CD8-positive, alpha-beta memory T cell (primary cell): ENCODE data around the gene SPINT1. TPM values are rescaled to one million over a fixed set of nuclear protein-coding genes. Genes with fewer than 3 reads are reported as not detected.

Experiments
- CTCF ChIA-PET: fragments of 350-600 bp; sonication (Branson Sonifier 250); formaldehyde crosslinking; loops from one replicate; lab custom pipeline; 2021; ENCODE audit warnings: antibody characterized with exemption; lab: Charles Lee
- POLR2A ChIA-PET: fragments of 350-600 bp; sonication (Branson Sonifier 250); formaldehyde crosslinking; loops from one replicate; lab custom pipeline; 2021; ENCODE audit warnings: antibody characterized with exemption; lab: Charles Lee
- DNase-seq, 5 donors: peaks; one replicate each; pipeline versions ENCODE4 v3.0.0 to v3.0.0-alpha.2; 2020 to 2022; ENCODE audit warnings: mixed read lengths in 1 of 5
- H3K27ac ChIP-seq: one replicate; pipeline ENCODE4 v1.7.0; 2013; ENCODE audit warnings: low read depth, mild to moderate bottlenecking, low read length, moderate library complexity
- H3K27me3 ChIP-seq: 2 replicates; pipeline ENCODE4 v1.7.0; 2013; ENCODE audit warnings: low read length, mild to moderate bottlenecking; ENCODE audit not compliant: insufficient read depth, poor library complexity, severe bottlenecking
- H3K36me3 ChIP-seq: 2 replicates; pipeline ENCODE4 v1.7.0; 2013; ENCODE audit warnings: mild to moderate bottlenecking, low read length, moderate library complexity; ENCODE audit not compliant: insufficient read depth
- H3K4me1 ChIP-seq: 2 replicates; pipeline ENCODE4 v1.7.0; 2013; ENCODE audit warnings: mild to moderate bottlenecking, low read length, moderate library complexity; ENCODE audit not compliant: insufficient read depth
- H3K4me3 ChIP-seq: 2 replicates; pipeline ENCODE4 v1.7.0; 2013; ENCODE audit warnings: mild to moderate bottlenecking, low read length
- H3K9me3 ChIP-seq: 2 replicates; pipeline ENCODE4 v1.7.0; 2013; ENCODE audit warnings: mild to moderate bottlenecking, low read length
- H3K27ac Mint-ChIP-seq, 8 donors: one replicate each; pipeline ENCODE4 v1.8.0; 2020 to 2021; ENCODE audit warnings: mixed read lengths in 8 of 8, mild to moderate bottlenecking in 6 of 8, inconsistent platforms in 3 of 8, moderate library complexity in 3 of 8
- H3K27me3 Mint-ChIP-seq, 2 donors: one replicate each; pipeline ENCODE4 v1.8.0; 2020 to 2021; ENCODE audit warnings: mixed read lengths in 2 of 2, mild to moderate bottlenecking in 1 of 2, moderate library complexity in 1 of 2
- H3K36me3 Mint-ChIP-seq, 3 donors: one replicate each; pipeline ENCODE4 v1.8.0; 2020 to 2021; ENCODE audit warnings: mixed read lengths in 3 of 3, inconsistent platforms in 1 of 3, mild to moderate bottlenecking in 1 of 3
- H3K4me1 Mint-ChIP-seq, 3 donors: one replicate each; pipeline ENCODE4 v1.8.0; 2020 to 2021; ENCODE audit warnings: mixed read lengths in 3 of 3, inconsistent platforms in 1 of 3, mild to moderate bottlenecking in 1 of 3
- H3K4me3 Mint-ChIP-seq, 7 donors: one replicate each; pipeline ENCODE4 v1.8.0; 2020 to 2021; ENCODE audit warnings: mixed read lengths in 7 of 7, mild to moderate bottlenecking in 6 of 7, moderate library complexity in 4 of 7, inconsistent platforms in 2 of 7
- H3K9me3 Mint-ChIP-seq, 5 donors: one replicate each; pipeline ENCODE4 v1.8.0; 2020 to 2022; ENCODE audit warnings: mixed read lengths in 5 of 5, mild to moderate bottlenecking in 3 of 5, moderate library complexity in 2 of 5, inconsistent platforms in 1 of 5
- polyA plus RNA-seq: library from polyadenylated mRNA; unstranded; fragments of 300-500 nt; fragmentation: Illumina TruSeq; gene quantifications from one replicate; pipeline ENCODE4 v1.2.3, GENCODE V29; 2021
- total RNA-seq, 2 experiments: library from RNA; stranded (reverse); gene quantifications; one replicate each; pipeline ENCODE4 v1.2.3, GENCODE V29; 2021

The SPINT1 gene
- total and polyA plus RNA-seq, 3 experiments from 2014 or later, result 3.1 to 7.6 (median 6.7) TPM

- Histone ChIP-seq H3K4me1 (no peaks in the 10 kb centered on the region), H3K9me3 (no peaks in the 10 kb centered on the region), H3K4me3 (no peak overlapping the region), H3K27me3 (no peaks in the 10 kb centered on the region), H3K27ac (no peak overlapping the region), H3K36me3 (no peaks in the 10 kb centered on the region)
- no peak overlapping the region for H3K27ac Mint-ChIP-seq
- CTCF ChIA-PET, result no interaction called here
- H3K4me3 Mint-ChIP-seq, result no peak overlapping the region
- no peak for DNase-seq
- H3K9me3 Mint-ChIP-seq, result no peaks in the 10 kb centered on the region
- H3K27me3 Mint-ChIP-seq, result peaks cover 3 to 7% of the 10 kb centered on the region in 2 donors
- H3K36me3 Mint-ChIP-seq, result no peaks in the 10 kb centered on the region
- POLR2A ChIA-PET, result no interaction called here
- no peaks in the 10 kb centered on the region for H3K4me1 Mint-ChIP-seq
Observed at GRCh38 chr15:40867199-40867598, 23.4 kb downstream of the SPINT1 start.

GRCh38 chr15:40869686-40870085 is 25.8 kb downstream of the SPINT1 start:
- Histone ChIP-seq H3K27me3 (peaks cover 5% of the 10 kb centered on the region), H3K4me1 (peaks cover 3% of the 10 kb centered on the region), H3K4me3 (no peak overlapping the region), H3K9me3 (no peaks in the 10 kb centered on the region), H3K27ac (no peak overlapping the region), H3K36me3 (no peaks in the 10 kb centered on the region)
- Mint-ChIP-seq H3K36me3 (no peaks in the 10 kb centered on the region), H3K27me3 (peaks cover 9% of the 10 kb centered on the region in 2 donors), H3K9me3 (no peaks in the 10 kb centered on the region), H3K4me3 (peak overlapping the region in 1 of 7 donors; percentile 11), H3K4me1 (peaks cover 5 to 7% (median 5%) of the 10 kb centered on the region in 3 donors), H3K27ac (no peak overlapping the region)
- ChIA-PET CTCF (interaction anchor here (1.0 to 5.7 kb wide), 2 partner anchors 24 to 72 kb away, joined by 3 to 29 read pairs; partner anchors contain the start of gene VPS18), POLR2A (interaction anchor here (0.5 kb wide), 1 partner anchor 1662 kb away, joined by 3 read pairs; no protein-coding TSS in a partner anchor)
- DNase-seq, result no peak

- POLR2A ChIA-PET, result no interaction called here
Observed at GRCh38 chr15:40870716-40871115, 26.9 kb downstream of the SPINT1 start.

GRCh38 chr15:40871749-40872617 is 28.1 kb downstream of the SPINT1 start:
- Histone ChIP-seq H3K9me3 (no peaks in the 10 kb centered on the region), H3K4me1 (peaks cover 3% of the 10 kb centered on the region), H3K36me3 (no peaks in the 10 kb centered on the region), H3K27ac (no peak overlapping the region), H3K4me3 (no peak overlapping the region), H3K27me3 (peaks cover 5% of the 10 kb centered on the region)
- H3K27ac Mint-ChIP-seq, result peak overlapping the region in 2 of 8 donors; percentile 23 to 33
- H3K4me1 Mint-ChIP-seq, result peaks cover 5 to 7% (median 5%) of the 10 kb centered on the region in 3 donors
- no peaks in the 10 kb centered on the region for H3K36me3 Mint-ChIP-seq
- no peaks in the 10 kb centered on the region for H3K9me3 Mint-ChIP-seq
- H3K27me3 Mint-ChIP-seq, result peaks cover 8 to 9% of the 10 kb centered on the region in 2 donors
- peak overlapping the region in 5 of 7 donors; percentile 12 to 88 (median 28) for H3K4me3 Mint-ChIP-seq
- POLR2A ChIA-PET, result no interaction called here
- CTCF ChIA-PET, result interaction anchor here (1.6 to 5.7 kb wide), 3 partner anchors 20 to 28 kb away, joined by 6 to 29 read pairs (median 9); partner anchors contain the start of genes SPINT1 and VPS18
- DNase-seq, result no peak

More at GRCh38 chr15:40870716-40871115, 26.9 kb downstream of the SPINT1 start:
- peak overlapping the region in 2 of 8 donors; percentile 55 to 87 for H3K27ac Mint-ChIP-seq
- Histone ChIP-seq H3K4me1 (peaks cover 3% of the 10 kb centered on the region), H3K27ac (no peak overlapping the region), H3K27me3 (peaks cover 5% of the 10 kb centered on the region), H3K4me3 (no peak overlapping the region), H3K36me3 (no peaks in the 10 kb centered on the region), H3K9me3 (no peaks in the 10 kb centered on the region)
- H3K36me3 Mint-ChIP-seq, result no peaks in the 10 kb centered on the region
- H3K4me3 Mint-ChIP-seq, result no peak overlapping the region
- DNase-seq, result no peak
- H3K9me3 Mint-ChIP-seq, result no peaks in the 10 kb centered on the region
- H3K4me1 Mint-ChIP-seq, result peaks cover 5 to 7% (median 5%) of the 10 kb centered on the region in 3 donors
- CTCF ChIA-PET, result interaction anchor here (1.0 to 5.7 kb wide), 4 partner anchors 21 to 71 kb away, joined by 3 to 29 read pairs (median 6); partner anchors contain the start of gene VPS18
- H3K27me3 Mint-ChIP-seq, result peaks cover 8 to 9% of the 10 kb centered on the region in 2 donors

GRCh38 chr15:40872791-40873693 is 29.2 kb downstream of the SPINT1 start:
- POLR2A ChIA-PET, result interaction anchor here (1.0 kb wide), 1 partner anchor 21 kb away, joined by 4 read pairs; no protein-coding TSS in a partner anchor
- Mint-ChIP-seq H3K27ac (no peak overlapping the region), H3K4me3 (peak overlapping the region; percentile 54 to 85 (median 69)), H3K4me1 (peaks cover 5 to 7% (median 5%) of the 10 kb centered on the region in 3 donors), H3K27me3 (peaks cover 8 to 9% of the 10 kb centered on the region in 2 donors), H3K9me3 (no peaks in the 10 kb centered on the region), H3K36me3 (no peaks in the 10 kb centered on the region)
- Histone ChIP-seq H3K27me3 (peaks cover 5% of the 10 kb centered on the region), H3K4me3 (peak overlapping the region; percentile 65), H3K36me3 (no peaks in the 10 kb centered on the region), H3K4me1 (peaks cover 3% of the 10 kb centered on the region), H3K9me3 (no peaks in the 10 kb centered on the region), H3K27ac (no peak overlapping the region)
- no peak for DNase-seq
- CTCF ChIA-PET, result interaction anchor here (0.6 to 5.7 kb wide), 6 partner anchors 16 to 733 kb away, joined by 3 to 29 read pairs (median 5); partner anchors contain the start of genes SPINT1 and VPS18

GRCh38 chr15:40873694-40874561 is 30.1 kb downstream of the SPINT1 start, which contains the start of gene RHOV:
Gene RHOV, minus strand, starts transcription at chr15:40874234. Its CDS starts 95 bp downstream, at chr15:40874139.
- Mint-ChIP-seq H3K4me3 (peak within 1 kb of the TSS; percentile 83 to 96 (median 84)), H3K36me3 (no peaks in the 10 kb centered on the region), H3K27me3 (peaks cover 8 to 9% of the 10 kb centered on the region in 2 donors), H3K9me3 (no peaks in the 10 kb centered on the region), H3K27ac (peak within 1 kb of the TSS in 1 of 8 donors; percentile 37), H3K4me1 (peaks cover 5 to 8% (median 7%) of the 10 kb centered on the region in 3 donors)
- CTCF ChIA-PET, result interaction anchor here (0.6 to 5.7 kb wide), 5 partner anchors 15 to 732 kb away, joined by 3 to 29 read pairs (median 4); partner anchors contain the start of genes SPINT1 and VPS18
- Histone ChIP-seq H3K27ac (no peak within 1 kb of the TSS), H3K36me3 (no peaks in the 10 kb centered on the region), H3K4me3 (peak within 1 kb of the TSS; percentile 65), H3K4me1 (peaks cover 3% of the 10 kb centered on the region), H3K9me3 (no peaks in the 10 kb centered on the region), H3K27me3 (peaks cover 5% of the 10 kb centered on the region)
- POLR2A ChIA-PET, result interaction anchor here (0.5 to 1.0 kb wide), 2 partner anchors 20 to 234 kb away, joined by 4 to 5 read pairs; no protein-coding TSS in a partner anchor
- DNase-seq, result peak; percentile 31 to 61 (median 41)
